ENCODE data around the gene TOLLIP.
"Not testable (repeated sequence)": the region's sequence is repeated elsewhere in the genome, so short reads cannot be mapped to it uniquely, and the experiment has no call there.

Gene TOLLIP

GRCh38 chr11:1344056-1344635 lies 34.7 kb upstream of the TOLLIP start:
- no peak for DNase-seq (ENCODE audit: low read depth in 4 of 4, low spot score in 1 of 4)

GRCh38 chr11:1343391-1344055 lies 34.1 kb upstream of the TOLLIP start:
- DNase-seq (ENCODE audit: low read depth in 4 of 4, low spot score in 1 of 4): no peak

- DNase-seq (ENCODE audit: low read depth in 4 of 4, low spot score in 1 of 4): no peak
These were observed 33.5 kb upstream of the TOLLIP start for GRCh38 chr11:1342946-1343345.

- no peak for DNase-seq (ENCODE audit: low read depth in 4 of 4, low spot score in 1 of 4)
These were observed 32.6 kb upstream of the TOLLIP start for GRCh38 chr11:1341928-1342524.

- not testable (repeated sequence) for DNase-seq (ENCODE audit: low read depth in 4 of 4, low spot score in 1 of 4)
These were observed 31.8 kb upstream of the TOLLIP start for GRCh38 chr11:1341226-1341625.

- no peak for DNase-seq (ENCODE audit: low read depth in 4 of 4, low spot score in 1 of 4)
These were observed 30.7 kb upstream of the TOLLIP start for GRCh38 chr11:1340111-1340510.

- no peak for DNase-seq (ENCODE audit: low read depth in 4 of 4, low spot score in 1 of 4)
These were observed 29.7 kb upstream of the TOLLIP start for GRCh38 chr11:1339066-1339675.

- DNase-seq (ENCODE audit: low read depth in 4 of 4, low spot score in 1 of 4): no peak
These were observed 29.0 kb upstream of the TOLLIP start for GRCh38 chr11:1338201-1339065.

GRCh38 chr11:1337647-1338007 lies 28.2 kb upstream of the TOLLIP start:
- DNase-seq (ENCODE audit: low read depth in 4 of 4, low spot score in 1 of 4): no peak

GRCh38 chr11:1336836-1337646 lies 27.6 kb upstream of the TOLLIP start:
- DNase-seq (ENCODE audit: low read depth in 4 of 4, low spot score in 1 of 4): no peak

GRCh38 chr11:1335811-1336761 lies 26.7 kb upstream of the TOLLIP start:
- peak in 3 of 4 experiments; percentile 21 to 43 (median 26) for DNase-seq (ENCODE audit: low read depth in 4 of 4, low spot score in 1 of 4)

GRCh38 chr11:1335264-1335810 lies 25.9 kb upstream of the TOLLIP start:
- no peak for DNase-seq (ENCODE audit: low read depth in 4 of 4, low spot score in 1 of 4)

- DNase-seq (ENCODE audit: low read depth in 4 of 4, low spot score in 1 of 4): no peak
These were observed 24.4 kb upstream of the TOLLIP start for GRCh38 chr11:1333860-1334259.

- DNase-seq (ENCODE audit: low read depth in 4 of 4, low spot score in 1 of 4): no peak
These were observed 23.8 kb upstream of the TOLLIP start for GRCh38 chr11:1333091-1333772.

GRCh38 chr11:1330473-1330872 lies 21.0 kb upstream of the TOLLIP start:
- DNase-seq (ENCODE audit: low read depth in 4 of 4, low spot score in 1 of 4): no peak

GRCh38 chr11:1327064-1327460 lies 17.6 kb upstream of the TOLLIP start:
- no peak for DNase-seq (ENCODE audit: low read depth in 4 of 4, low spot score in 1 of 4)

- no peak for DNase-seq (ENCODE audit: low read depth in 4 of 4, low spot score in 1 of 4)
These were observed 17.1 kb upstream of the TOLLIP start for GRCh38 chr11:1326435-1327063.

- DNase-seq (ENCODE audit: low read depth in 4 of 4, low spot score in 1 of 4): no peak
These were observed 14.3 kb upstream of the TOLLIP start for GRCh38 chr11:1323774-1324173.
